Gastroesophageal sphincter (tissue), 3 donors: Measurements from ENCODE around the gene P2RX1.

Experiments
- POLR2A ChIP-seq, 2 donors: fragments of 450-650 bp; IDR thresholded peaks; one replicate each; pipeline ENCODE4 v1.6.1; 2017; ENCODE audit warnings: antibody characterized with exemption in 2 of 2, mild to moderate bottlenecking in 2 of 2, moderate library complexity in 1 of 2
- POLR2AphosphoS5 ChIP-seq: sonication (generic); formaldehyde crosslinking; IDR thresholded peaks from one replicate; pipeline ENCODE4 v1.6.1; 2017; ENCODE audit warnings: antibody characterized with exemption
- TF ChIP-seq, protein P1 (sequence below), 4 experiments: fragments of 200-600 bp in 2 of 4; fragments of 450-650 bp in 2 of 4; sonication (generic) in 1 of 4; IDR thresholded peaks; one replicate each; pipeline ENCODE4 v1.5.1; 2017 to 2019; ENCODE audit warnings: antibody characterized with exemption in 4 of 4, mild to moderate bottlenecking in 2 of 4, moderate library complexity in 2 of 4

DNA sequence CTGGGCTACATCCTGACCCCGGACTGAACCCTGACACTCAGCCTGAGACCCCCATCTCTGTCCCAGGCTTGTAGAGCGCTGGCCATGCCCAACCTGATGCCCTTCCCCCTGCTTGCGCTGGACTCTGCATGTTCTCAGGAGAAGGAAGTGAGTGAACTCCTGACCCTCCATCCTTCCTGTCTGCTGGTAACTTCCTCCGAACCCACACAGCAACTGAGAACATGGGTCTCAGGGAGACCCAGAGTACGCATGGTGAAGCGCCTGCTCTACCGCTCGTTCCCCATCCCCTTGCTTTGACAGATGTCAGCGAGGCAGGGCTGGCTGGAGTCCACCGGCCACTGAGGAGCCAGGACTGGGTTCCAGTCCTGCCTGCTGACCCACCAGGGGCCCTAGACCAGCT lies 29.5 kb downstream of the P2RX1 start:
- TF ChIP-seq, protein P1, sequence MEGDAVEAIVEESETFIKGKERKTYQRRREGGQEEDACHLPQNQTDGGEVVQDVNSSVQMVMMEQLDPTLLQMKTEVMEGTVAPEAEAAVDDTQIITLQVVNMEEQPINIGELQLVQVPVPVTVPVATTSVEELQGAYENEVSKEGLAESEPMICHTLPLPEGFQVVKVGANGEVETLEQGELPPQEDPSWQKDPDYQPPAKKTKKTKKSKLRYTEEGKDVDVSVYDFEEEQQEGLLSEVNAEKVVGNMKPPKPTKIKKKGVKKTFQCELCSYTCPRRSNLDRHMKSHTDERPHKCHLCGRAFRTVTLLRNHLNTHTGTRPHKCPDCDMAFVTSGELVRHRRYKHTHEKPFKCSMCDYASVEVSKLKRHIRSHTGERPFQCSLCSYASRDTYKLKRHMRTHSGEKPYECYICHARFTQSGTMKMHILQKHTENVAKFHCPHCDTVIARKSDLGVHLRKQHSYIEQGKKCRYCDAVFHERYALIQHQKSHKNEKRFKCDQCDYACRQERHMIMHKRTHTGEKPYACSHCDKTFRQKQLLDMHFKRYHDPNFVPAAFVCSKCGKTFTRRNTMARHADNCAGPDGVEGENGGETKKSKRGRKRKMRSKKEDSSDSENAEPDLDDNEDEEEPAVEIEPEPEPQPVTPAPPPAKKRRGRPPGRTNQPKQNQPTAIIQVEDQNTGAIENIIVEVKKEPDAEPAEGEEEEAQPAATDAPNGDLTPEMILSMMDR (IDR thresholded peaks at IDR 0.05), result no peak
- TF ChIP-seq POLR2A (IDR thresholded peaks at IDR 0.05), result no peak
- TF ChIP-seq POLR2AphosphoS5, result no peak
